Heart right ventricle (tissue), 16 donors: ENCODE data around the gene CFAP52. TPM values are rescaled to one million over a fixed set of nuclear protein-coding genes. Genes with fewer than 3 reads are reported as not detected.
"Not testable (repeated sequence)": the region's sequence is repeated elsewhere in the genome, so short reads cannot be mapped to it uniquely, and the experiment has no call there.

Experiments
- ATAC-seq, 8 donors: fragments of 200-7000 bp; cut with Tn5 transposase; one replicate each; pipeline ENCODE4 v1.9.1; 2020; ENCODE audit warnings: mild to moderate bottlenecking in 8 of 8, moderate library complexity in 8 of 8, moderate number of reproducible peaks in 1 of 8
- DNase-seq, 2 donors: peaks; one replicate each; pipeline ENCODE4 v3.0.0-alpha.2; 2020
- H3K27ac ChIP-seq, 10 donors: fragments of 200-600 bp; sonication (generic) in 2 of 10; one replicate each; pipeline versions ENCODE4 v1.5.0 to v1.8.0; 2020 to 2022; ENCODE audit warnings: mild to moderate bottlenecking in 3 of 10
- H3K27me3 ChIP-seq, 7 donors: fragments of 200-600 bp; one replicate each; pipeline ENCODE4 v1.8.0; 2021 to 2022; ENCODE audit warnings: mild to moderate bottlenecking in 2 of 7
- H3K36me3 ChIP-seq, 9 donors: fragments of 200-600 bp; sonication (generic) in 1 of 9; one replicate each; pipeline versions ENCODE4 v1.5.0 to v1.8.0; 2020 to 2022; ENCODE audit warnings: mild to moderate bottlenecking in 2 of 9
- H3K4me1 ChIP-seq, 9 donors: fragments of 200-600 bp; sonication (generic) in 1 of 9; one replicate each; pipeline versions ENCODE4 v1.5.0 to v1.8.0; 2020 to 2022; ENCODE audit warnings: mild to moderate bottlenecking in 4 of 9
- H3K4me3 ChIP-seq, 10 donors: fragments of 200-600 bp; sonication (generic) in 2 of 10; one replicate each; pipeline versions ENCODE4 v1.5.0 to v1.8.0; 2020 to 2022; ENCODE audit warnings: mild to moderate bottlenecking in 7 of 10, moderate library complexity in 2 of 10
- H3K9me3 ChIP-seq, 11 donors: fragments of 200-600 bp in 10 of 11; sonication (generic) in 2 of 11; one replicate each; pipeline versions ENCODE4 v1.5.0 to v1.8.0; 2013 to 2022; ENCODE audit warnings: mild to moderate bottlenecking in 2 of 11, control low read depth in 1 of 11, moderate library complexity in 1 of 11
- CTCF ChIP-seq, 9 donors: fragments of 200-600 bp; sonication (generic) in 2 of 9; IDR thresholded peaks; one replicate each; pipeline versions ENCODE4 v1.5.0 to v1.8.0; 2021 to 2022; ENCODE audit warnings: antibody characterized with exemption in 9 of 9, mild to moderate bottlenecking in 5 of 9, moderate library complexity in 1 of 9
- whole genome bisulfite sequencing, 2 donors: extraction: QIAGEN DNeasy Blood & Tissue Kit; methylation state at CpG; one replicate each; pipeline ENCODE4 v1.1.7; 2013; ENCODE audit warnings: inconsistent platforms in 1 of 2; 5-methylcytosine and 5-hydroxymethylcytosine counted together
- intact Hi-C, 10 donors: fragments of 100-400 bp; cut with DNase I; formaldehyde crosslinking; loops; one replicate each; pipeline versions ENCODE4 v1.11.1 to v1.14.2; 2022
- polyA plus RNA-seq, 2 donors: library from polyadenylated mRNA; stranded (reverse); fragments of 200-250 nt; gene quantifications; one replicate each; pipeline ENCODE4 v1.2.3, GENCODE V29; 2013
- total RNA-seq, 10 donors: library from RNA; stranded (reverse); fragmentation: NEBNext Ultra II Directional in 3 of 10; extraction: Animal tissue kit (Norgen Biotek cat#: 25700) in 3 of 10; gene quantifications; one replicate each; pipeline versions ENCODE4 v1.2.1 to v1.2.4, GENCODE V29; 2021 to 2023
- donor health status: Arrhythmogenic right ventricular cardiomyopathy.
- donor health status: ischemic (EF 13 %, LVEDD 7.1; RV severe dilation, severe dysfunction).
- donor health status: healthy with polysubstance abuse.
- donor health status: DM: no; HTN: yes; CAD: no.
- donor health status: DM: no; HTN: no; CAD: no.
- donor health status: ischemic (EF 25% LVEDD 6.9; RV normal size, moderate dysfunction).
- donor health status: ischemic (EF 25% LVEDD 5.7; RV mildly dilated, moderate dysfunction).
- donor health status: healthy.
- donor health status: DM: yes; HTN: yes; CAD: no.
- donor health status: Ischemic cardiomyopathy.
- donor health status: ischemic (EF 35%, LVEDD 5.7; RV mildly dilated, moderate dysfunction).
- donor health status: nonischemic (EF 11% LVEDD 7.7; RV severe dilation, severe dysfunction).
- donor health status: DM: yes; HTN: yes; CAD: no.
- donor health status: PGD.
- donor health status: ischemic (EF 29% LVEDD 5.4; RV normal size, mild dysfunction).
- donor health status: nonischemic (EF 23%, LVEDD 6.1; RV moderate dilation, normal function).

The CFAP52 gene
- total and polyA plus RNA-seq, 12 donors: 0.23 TPM; not detected in 11

- Histone ChIP-seq H3K27me3 (no peaks in the 10 kb centered on the region), H3K4me1 (no peaks in the 10 kb centered on the region), H3K36me3 (peaks cover 0 to 44% (median 0%) of the 10 kb centered on the region in 9 donors), H3K27ac (no peak overlapping the region), H3K9me3 (no peaks in the 10 kb centered on the region), H3K4me3 (no peak overlapping the region)
- TF ChIP-seq CTCF (IDR thresholded peaks at IDR 0.05): no peak
- ATAC-seq (no peak), DNase-seq (no peak)
- intact Hi-C loops: no loop called here
- 93 to 98% methylated on average over 2 of the region's 2 CpGs for WGBS, 2 donors
Measured at GRCh38 chr17:9549215-9549614, 27.2 kb upstream of the CFAP52 start.

GRCh38 chr17:9553181-9553580 is 23.3 kb upstream of the CFAP52 start:
- H3K36me3 ChIP-seq: peaks cover 0 to 67% (median 0%) of the 10 kb centered on the region in 9 donors

GRCh38 chr17:9553596-9553995 is 22.8 kb upstream of the CFAP52 start:
- Histone ChIP-seq H3K9me3 (no peaks in the 10 kb centered on the region), H3K27ac (no peak overlapping the region), H3K36me3 (peaks cover 0 to 67% (median 0%) of the 10 kb centered on the region in 9 donors), H3K27me3 (no peaks in the 10 kb centered on the region), H3K4me3 (no peak overlapping the region), H3K4me1 (peaks cover 0 to 3% (median 0%) of the 10 kb centered on the region in 9 donors)
- no peak for DNase-seq
- TF ChIP-seq CTCF (IDR thresholded peaks at IDR 0.05): no peak
- WGBS, 2 donors: 90 to 94% methylated on average over 4 of the region's 4 CpGs
- intact Hi-C loops: no loop called here
- no peak for ATAC-seq

More at GRCh38 chr17:9553181-9553580, 23.3 kb upstream of the CFAP52 start:
- Histone ChIP-seq H3K4me3 (no peak overlapping the region), H3K9me3 (no peaks in the 10 kb centered on the region), H3K27ac (no peak overlapping the region), H3K27me3 (no peaks in the 10 kb centered on the region), H3K4me1 (peaks cover 0 to 3% (median 0%) of the 10 kb centered on the region in 9 donors)
- no peak for TF ChIP-seq CTCF (IDR thresholded peaks at IDR 0.05)
- ATAC-seq: no peak
- intact Hi-C loops: no loop called here
- DNase-seq: no peak
- 85 to 94% methylated on average over 2 of the region's 2 CpGs for WGBS, 2 donors

GRCh38 chr17:9554715-9555114 is 21.7 kb upstream of the CFAP52 start:
- H3K9me3 ChIP-seq, H3K27ac ChIP-seq, intact Hi-C loops, ATAC-seq, H3K4me3 ChIP-seq, DNase-seq, H3K4me1 ChIP-seq, H3K27me3 ChIP-seq: not testable (repeated sequence)
- TF ChIP-seq CTCF (IDR thresholded peaks at IDR 0.05): peak in 7 of 9 donors; percentile 13 to 51 (median 30)
- H3K36me3 ChIP-seq: peaks cover 0 to 60% (median 0%) of the 10 kb centered on the region in 9 donors
- WGBS, 2 donors: 68 to 75% methylated on average over 6 of the region's 6 CpGs
